NCI-H1436 (cell line): ENCODE results near the gene XCL2.

Experiments used
- DNase-seq: peaks from one replicate; lab custom pipeline; 2025; lab: John Stamatoyannopoulos, UW

Gene XCL2

GRCh38 chr1:168513656-168514404 is 30.0 kb downstream of the XCL2 start:
- DNase-seq, result no peak

- no peak for DNase-seq
These were observed 30.8 kb downstream of the XCL2 start for GRCh38 chr1:168512864-168513595.

GRCh38 chr1:168509875-168510791 is 33.7 kb downstream of the XCL2 start:
- no peak for DNase-seq

GRCh38 chr1:168509210-168509609 is 34.6 kb downstream of the XCL2 start:
- DNase-seq, result no peak

GRCh38 chr1:168507828-168508227 is 36.0 kb downstream of the XCL2 start:
- DNase-seq, result no peak

- no peak for DNase-seq
These were observed 36.6 kb downstream of the XCL2 start for GRCh38 chr1:168507231-168507630.

GRCh38 chr1:168506204-168506819 is 37.5 kb downstream of the XCL2 start:
- DNase-seq, result no peak

- no peak for DNase-seq
These were observed 38.8 kb downstream of the XCL2 start for GRCh38 chr1:168505006-168505405.

GRCh38 chr1:168504064-168504837 is 39.5 kb downstream of the XCL2 start:
- DNase-seq, result no peak

- DNase-seq, result no peak
These were observed 44.1 kb downstream of the XCL2 start for GRCh38 chr1:168499688-168500049.

GRCh38 chr1:168498956-168499687 is 44.7 kb downstream of the XCL2 start:
- no peak for DNase-seq

GRCh38 chr1:168498159-168498631 is 45.6 kb downstream of the XCL2 start:
- DNase-seq, result peak; percentile 24

- DNase-seq, result no peak
These were observed 46.3 kb downstream of the XCL2 start for GRCh38 chr1:168497376-168497950.

GRCh38 chr1:168491527-168492164 is 52.2 kb downstream of the XCL2 start:
- DNase-seq, result no peak
